Kidney (tissue), 14 donors: ENCODE measurements around the gene CHRNA3. TPM values are rescaled to one million over a fixed set of nuclear protein-coding genes. Genes with fewer than 3 reads are reported as not detected.

Source experiments
- DNase-seq, 5 donors: peaks; one replicate each; pipeline ENCODE4 v3.0.0-alpha.2; 2013 to 2020
- FAIRE-seq: peaks from 2 replicates; lab custom pipeline; 2012; peaks lifted over from hg19 to GRCh38; lab: Jason Lieb, UNC
- H3K27ac ChIP-seq, 2 donors: one replicate each; pipeline ENCODE4 v1.7.0; 2013; ENCODE audit warnings: low read depth in 2 of 2, low read length in 2 of 2, inconsistent platforms in 1 of 2
- H3K27me3 ChIP-seq: one replicate; pipeline ENCODE4 v1.7.1; 2013; ENCODE audit warnings: low read length, inconsistent platforms; ENCODE audit not compliant: control insufficient read depth, insufficient read depth
- H3K36me3 ChIP-seq, 3 donors: one replicate each; pipeline versions ENCODE4 v1.7.0 to v1.7.1; 2013; ENCODE audit warnings: low read length in 3 of 3, control low read depth in 1 of 3, inconsistent platforms in 1 of 3; ENCODE audit not compliant: insufficient read depth in 3 of 3, control insufficient read depth in 2 of 3
- H3K4me1 ChIP-seq, 3 donors: one replicate each; pipeline versions ENCODE4 v1.7.0 to v1.7.1; 2013; ENCODE audit warnings: low read length in 3 of 3, inconsistent platforms in 1 of 3, low read depth in 1 of 3; ENCODE audit not compliant: control insufficient read depth in 2 of 3, insufficient read depth in 2 of 3
- H3K4me3 ChIP-seq, 3 donors: one replicate each; pipeline versions ENCODE4 v1.7.0 to v1.8.1; 2013; ENCODE audit warnings: low read length in 3 of 3, control low read depth in 1 of 3, inconsistent platforms in 1 of 3
- H3K9ac ChIP-seq, 3 donors: one replicate each; pipeline versions ENCODE4 v1.7.0 to v1.7.1; 2013; ENCODE audit warnings: low read length in 3 of 3, control low read depth in 1 of 3, inconsistent platforms in 1 of 3
- H3K9me3 ChIP-seq, 3 donors: one replicate each; pipeline versions ENCODE4 v1.7.0 to v1.7.1; 2013; ENCODE audit warnings: low read length in 3 of 3, control low read depth in 1 of 3, inconsistent platforms in 1 of 3; ENCODE audit not compliant: control insufficient read depth in 2 of 3, insufficient read depth in 1 of 3
- CTCF ChIP-seq: IDR thresholded peaks from 3 replicates; pipeline ENCODE4 v1.5.1; 2012; ENCODE audit warnings: mild to moderate bottlenecking, moderate library complexity, borderline replicate concordance; ENCODE audit not compliant: insufficient read depth; ENCODE audit errors: extremely low read depth
- intact Hi-C: fragments of 100-400 bp; cut with DNase I; formaldehyde crosslinking; loops from one replicate; pipeline ENCODE4 v1.11.1; 2022
- polyA plus RNA-seq: library from polyadenylated mRNA; stranded (reverse); fragments of 350-450 nt; fragmentation: Illumina TruSeq; extraction: RNeasy Lipid Tissue Mini Kit (QIAGEN cat#74804); gene quantifications from one replicate; pipeline ENCODE4 v1.2.3, GENCODE V29; 2014; ENCODE audit warnings: low read depth, low replicate concordance; ENCODE audit not compliant: insufficient read depth
- total RNA-seq: library from RNA; stranded (reverse); fragmentation: NEBNext Ultra II Directional; extraction: Animal tissue kit (Norgen Biotek cat#: 25700); gene quantifications from one replicate; pipeline ENCODE4 v1.2.1, GENCODE V29; 2021
- donor health status: control.
- donor health status: control.
- donor health status: control.
- donor health status: control.
- donor health status: control.
- donor health status: DM: yes; HTN: yes; CAD: no.
- donor health status: Normal renal cell carcinoma (clear cell type).

CHRNA3 gene
- total and polyA plus RNA-seq, 2 donors from 2014 or later, result not detected

GRCh38 chr15:78604420-78604819 lies 16.4 kb downstream of the CHRNA3 start:
- intact Hi-C loops, result no loop called here
- H3K9ac ChIP-seq, result no peak overlapping the region
- H3K36me3 ChIP-seq, result no peaks in the 10 kb centered on the region
- H3K4me1 ChIP-seq, result no peaks in the 10 kb centered on the region
- no peaks in the 10 kb centered on the region for H3K9me3 ChIP-seq
- FAIRE-seq (no peak), DNase-seq (no peak)
- no peak for TF ChIP-seq CTCF
- no peak overlapping the region for H3K4me3 ChIP-seq
- no peak overlapping the region for H3K27ac ChIP-seq
- H3K27me3 ChIP-seq, result no peaks in the 10 kb centered on the region

GRCh38 chr15:78603467-78603866 lies 17.3 kb downstream of the CHRNA3 start:
- no peaks in the 10 kb centered on the region for H3K36me3 ChIP-seq
- TF ChIP-seq CTCF, result no peak

GRCh38 chr15:78599189-78599588 lies 21.6 kb downstream of the CHRNA3 start:
- no peaks in the 10 kb centered on the region for H3K4me1 ChIP-seq
- no peaks in the 10 kb centered on the region for H3K27me3 ChIP-seq
- FAIRE-seq, result no peak
- DNase-seq, result no peak
- H3K27ac ChIP-seq, result no peak overlapping the region
- TF ChIP-seq CTCF, result no peak
- intact Hi-C loops, result no loop called here
- no peak overlapping the region for H3K9ac ChIP-seq
- no peaks in the 10 kb centered on the region for H3K9me3 ChIP-seq
- H3K36me3 ChIP-seq, result no peaks in the 10 kb centered on the region
- no peak overlapping the region for H3K4me3 ChIP-seq

More at GRCh38 chr15:78603467-78603866, 17.3 kb downstream of the CHRNA3 start:
- no peak overlapping the region for H3K4me3 ChIP-seq
- FAIRE-seq (no peak), DNase-seq (no peak)
- no peaks in the 10 kb centered on the region for H3K27me3 ChIP-seq
- H3K9me3 ChIP-seq, result no peaks in the 10 kb centered on the region
- no peak overlapping the region for H3K9ac ChIP-seq
- no peaks in the 10 kb centered on the region for H3K4me1 ChIP-seq
- intact Hi-C loops, result no loop called here
- no peak overlapping the region for H3K27ac ChIP-seq

GRCh38 chr15:78598348-78598747 lies 22.4 kb downstream of the CHRNA3 start:
- Histone ChIP-seq H3K36me3 (no peaks in the 10 kb centered on the region), H3K4me3 (no peak overlapping the region), H3K27me3 (no peaks in the 10 kb centered on the region), H3K27ac (no peak overlapping the region), H3K4me1 (no peaks in the 10 kb centered on the region), H3K9ac (no peak overlapping the region), H3K9me3 (no peaks in the 10 kb centered on the region)
- FAIRE-seq (no peak), DNase-seq (no peak)
- no peak for TF ChIP-seq CTCF
- intact Hi-C loops, result no loop called here
